OCI-LY7 (cell line): ENCODE results near the gene RFPL2. TPM values are rescaled to one million over a fixed set of nuclear protein-coding genes. Genes with fewer than 3 reads are reported as not detected.
"Not testable (repeated sequence)": the region's sequence is repeated elsewhere in the genome, so short reads cannot be mapped to it uniquely, and the experiment has no call there.

ENCODE experiments used
- BruUV-seq: library from RNA; stranded (reverse); fragments of 400-500 nt; replicated peaks from 2 replicates; lab custom pipeline; 2021; lab: Mats Ljungman, UMichigan
- CTCF ChIA-PET: fragments of 300-600 bp; sonication (Branson Sonifier 250); formaldehyde crosslinking; loops from one replicate; lab custom pipeline; 2022; ENCODE audit warnings: antibody characterized with exemption; ENCODE audit not compliant: unreplicated experiment; lab: Charles Lee
- POLR2A ChIA-PET: fragments of 300-600 bp; sonication (Branson Sonifier 250); formaldehyde crosslinking; loops from one replicate; lab custom pipeline; 2022; ENCODE audit warnings: antibody characterized with exemption; lab: Charles Lee
- DNase-seq: peaks from one replicate; pipeline ENCODE4 v3.0.0-alpha.2; 2015; ENCODE audit warnings: low spot score
- H2AFZ ChIP-seq: fragments of 200-600 bp; sonication (generic), shearing (Covaris generic); 2 replicates; pipeline ENCODE4 v1.6.1; 2014; ENCODE audit warnings: mild to moderate bottlenecking, antibody characterized with exemption, low read length, moderate library complexity
- H3K27ac ChIP-seq: fragments of 200-600 bp; sonication (generic); 2 replicates; pipeline ENCODE4 v1.5.1; 2014; ENCODE audit warnings: mixed run types, low read depth, mild to moderate bottlenecking, moderate library complexity, low read length, inconsistent platforms; ENCODE audit not compliant: poor library complexity, severe bottlenecking
- H3K36me3 ChIP-seq: fragments of 200-600 bp; sonication (generic); 2 replicates; pipeline ENCODE4 v1.6.1; 2014; ENCODE audit warnings: mild to moderate bottlenecking, antibody characterized with exemption, low read length, moderate library complexity, mixed read lengths; ENCODE audit not compliant: insufficient read depth
- H3K4me1 ChIP-seq: fragments of 200-600 bp; sonication (generic); 2 replicates; pipeline ENCODE4 v1.5.1; 2014; ENCODE audit warnings: mild to moderate bottlenecking, low read length; ENCODE audit not compliant: insufficient read depth, poor library complexity, severe bottlenecking
- H3K4me2 ChIP-seq: fragments of 200-600 bp; sonication (generic); 2 replicates; pipeline ENCODE4 v1.6.1; 2014; ENCODE audit warnings: mild to moderate bottlenecking, low read length
- H3K4me3 ChIP-seq: fragments of 200-600 bp; sonication (generic); 2 replicates; pipeline ENCODE4 v1.5.1; 2014; ENCODE audit warnings: mild to moderate bottlenecking, low read depth, low read length; ENCODE audit not compliant: poor library complexity, severe bottlenecking
- H3K79me2 ChIP-seq: fragments of 200-600 bp; sonication (generic); 2 replicates; pipeline ENCODE4 v1.6.1; 2016; ENCODE audit warnings: low read depth, mild to moderate bottlenecking, low read length, moderate library complexity, mixed read lengths; ENCODE audit not compliant: insufficient read depth
- H3K9me2 ChIP-seq: fragments of 200-600 bp; sonication (generic); 2 replicates; pipeline ENCODE4 v1.6.1; 2016; ENCODE audit warnings: mild to moderate bottlenecking, low read length, mixed read lengths; ENCODE audit not compliant: insufficient read depth
- H3K9me3 ChIP-seq: fragments of 200-600 bp; sonication (generic); 2 replicates; pipeline ENCODE4 v1.6.1; 2014; ENCODE audit warnings: mild to moderate bottlenecking, mixed run types, low read length, mixed read lengths
- H4K20me1 ChIP-seq: fragments of 200-600 bp; sonication (generic); 2 replicates; pipeline ENCODE4 v1.6.1; 2014; ENCODE audit warnings: mild to moderate bottlenecking, antibody characterized with exemption, low read length, moderate library complexity, mixed read lengths; ENCODE audit not compliant: insufficient read depth
- EZH2phosphoT487 ChIP-seq: fragments of 200-600 bp; sonication (generic); IDR thresholded peaks from 2 replicates; pipeline ENCODE4 v1.6.1; 2018; ENCODE audit warnings: low read depth, borderline replicate concordance, mild to moderate bottlenecking, mixed run types, antibody characterized with exemption, low read length, moderate library complexity, mixed read lengths
- intact Hi-C: fragments of 100-400 bp; cut with micrococcal nuclease; formaldehyde crosslinking; loops from one replicate; pipeline ENCODE4 v1.10.0; 2022; ENCODE audit not compliant: unreplicated experiment
- total RNA-seq, 2 experiments: library from RNA; depleted of rRNA in 1 of 2; stranded (reverse); fragments of >200 nt in 1 of 2; shearing (Covaris generic) in 1 of 2; gene quantifications; 2 replicates each; pipeline ENCODE4 v1.2.3, GENCODE V29; 2014 to 2022
- TF ChIP-seq, protein P1 (sequence below): fragments of 200-600 bp; sonication (generic); conservative IDR thresholded peaks from 2 replicates; pipeline ENCODE4 v1.5.1; 2014; ENCODE audit warnings: mild to moderate bottlenecking, antibody characterized with exemption, low read length, moderate library complexity, mixed read lengths

Gene RFPL2
- total RNA-seq, 2 experiments from 2014 or later, result not detected

DNA sequence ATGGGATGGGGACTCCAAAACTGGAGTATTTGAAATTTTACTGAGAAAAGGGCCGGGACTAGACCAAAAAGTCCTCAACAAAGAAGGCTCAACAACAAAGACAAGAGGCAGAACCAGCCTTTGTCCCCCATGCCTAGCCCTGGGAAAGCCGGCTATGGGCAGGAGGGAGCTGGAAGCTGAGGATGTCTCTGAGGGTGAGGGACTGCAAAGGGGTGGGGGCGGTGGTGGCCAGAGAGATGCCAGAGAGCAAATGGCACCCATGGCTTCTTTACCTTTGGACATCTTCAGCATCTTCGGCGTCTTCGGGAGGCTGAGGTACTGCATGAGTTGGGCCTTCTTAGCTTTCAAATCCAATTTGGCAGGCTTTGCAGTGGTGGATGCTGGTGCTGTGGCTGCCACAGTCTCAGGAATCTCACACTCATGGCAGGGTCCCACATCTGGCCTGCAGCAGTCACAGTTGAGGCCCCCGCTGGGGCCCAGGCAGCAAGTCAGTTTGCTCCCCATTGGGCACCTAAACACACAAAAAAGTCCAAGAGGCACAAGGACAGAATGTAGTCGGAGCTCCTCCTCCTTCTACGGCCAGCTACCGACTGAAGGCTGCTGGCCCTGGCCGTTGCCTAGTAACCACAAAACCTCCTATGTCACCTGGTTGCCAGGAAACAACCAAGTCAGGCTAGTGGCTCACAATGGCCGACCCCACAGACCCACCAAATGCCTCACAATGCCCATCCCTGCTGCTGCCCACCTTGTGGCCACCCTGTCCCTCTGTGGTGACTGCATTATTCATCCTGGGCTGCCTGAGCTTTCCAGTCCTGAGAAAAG is 46.0 kb downstream of the RFPL2 start, which contains the start of gene C22orf42:
TSS of gene C22orf42 (minus strand) at position 592 of the 822 bp plus-strand sequence. CDS start at position 504, 88 bp downstream.
- POLR2A ChIA-PET, result interaction anchor here (0.6 to 1.1 kb wide), 2 partner anchors 8 to 187 kb away, joined by 3 read pairs; no protein-coding TSS in a partner anchor

DNA sequence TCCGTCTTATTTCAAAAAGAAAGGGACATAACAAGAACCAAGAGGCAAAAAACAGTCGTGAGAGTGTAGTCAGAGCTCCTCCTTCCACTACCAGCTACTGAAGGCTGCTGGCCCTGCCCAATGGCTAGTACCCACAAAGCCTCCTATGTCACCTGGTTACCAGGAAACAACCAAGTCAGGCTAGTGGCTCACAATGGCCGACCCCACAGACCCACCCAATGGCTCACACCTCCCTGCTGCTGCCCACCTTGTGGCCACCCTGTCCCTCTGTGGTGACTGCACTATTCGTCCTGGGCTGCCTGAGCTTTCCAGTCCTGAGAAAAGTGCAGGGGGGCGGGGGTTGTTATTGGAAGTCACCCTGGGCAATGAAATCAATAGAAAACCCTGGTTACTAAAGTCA is 47.2 kb downstream of the RFPL2 start:
- H3K79me2 ChIP-seq, H3K4me2 ChIP-seq, H4K20me1 ChIP-seq, H3K27ac ChIP-seq, CTCF ChIA-PET, intact Hi-C loops, BruUV-seq, H3K4me1 ChIP-seq, H3K4me3 ChIP-seq, H3K9me3 ChIP-seq, H3K36me3 ChIP-seq, H3K9me2 ChIP-seq, H2AFZ ChIP-seq, DNase-seq: not testable (repeated sequence)
- POLR2A ChIA-PET, result interaction anchor here (1.1 kb wide), 1 partner anchor 9 kb away, joined by 3 read pairs; no protein-coding TSS in a partner anchor

More for the DNA sequence above, 46.0 kb downstream of the RFPL2 start, which contains the start of gene C22orf42:
- H3K4me1 ChIP-seq, result no peaks in the 10 kb centered on the region
- BruUV-seq, result no TSS peak
- no peak within 1 kb of the TSS for H3K27ac ChIP-seq
- H3K9me3 ChIP-seq, result no peaks in the 10 kb centered on the region
- no peak for DNase-seq
- intact Hi-C loops, result no loop called here
- H3K36me3 ChIP-seq, result no peaks in the 10 kb centered on the region
- H4K20me1 ChIP-seq, result no peaks in the 10 kb centered on the region
- no peak within 1 kb of the TSS for H3K4me3 ChIP-seq
- H2AFZ ChIP-seq, result no peak within 1 kb of the TSS
- TF ChIP-seq EZH2phosphoT487, result no peak
- TF ChIP-seq, protein P1, sequence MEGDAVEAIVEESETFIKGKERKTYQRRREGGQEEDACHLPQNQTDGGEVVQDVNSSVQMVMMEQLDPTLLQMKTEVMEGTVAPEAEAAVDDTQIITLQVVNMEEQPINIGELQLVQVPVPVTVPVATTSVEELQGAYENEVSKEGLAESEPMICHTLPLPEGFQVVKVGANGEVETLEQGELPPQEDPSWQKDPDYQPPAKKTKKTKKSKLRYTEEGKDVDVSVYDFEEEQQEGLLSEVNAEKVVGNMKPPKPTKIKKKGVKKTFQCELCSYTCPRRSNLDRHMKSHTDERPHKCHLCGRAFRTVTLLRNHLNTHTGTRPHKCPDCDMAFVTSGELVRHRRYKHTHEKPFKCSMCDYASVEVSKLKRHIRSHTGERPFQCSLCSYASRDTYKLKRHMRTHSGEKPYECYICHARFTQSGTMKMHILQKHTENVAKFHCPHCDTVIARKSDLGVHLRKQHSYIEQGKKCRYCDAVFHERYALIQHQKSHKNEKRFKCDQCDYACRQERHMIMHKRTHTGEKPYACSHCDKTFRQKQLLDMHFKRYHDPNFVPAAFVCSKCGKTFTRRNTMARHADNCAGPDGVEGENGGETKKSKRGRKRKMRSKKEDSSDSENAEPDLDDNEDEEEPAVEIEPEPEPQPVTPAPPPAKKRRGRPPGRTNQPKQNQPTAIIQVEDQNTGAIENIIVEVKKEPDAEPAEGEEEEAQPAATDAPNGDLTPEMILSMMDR, result no peak
- no peak within 1 kb of the TSS for H3K4me2 ChIP-seq
- CTCF ChIA-PET, result no interaction called here
- no peaks in the 10 kb centered on the region for H3K79me2 ChIP-seq
- H3K9me2 ChIP-seq, result no peaks in the 10 kb centered on the region

DNA sequence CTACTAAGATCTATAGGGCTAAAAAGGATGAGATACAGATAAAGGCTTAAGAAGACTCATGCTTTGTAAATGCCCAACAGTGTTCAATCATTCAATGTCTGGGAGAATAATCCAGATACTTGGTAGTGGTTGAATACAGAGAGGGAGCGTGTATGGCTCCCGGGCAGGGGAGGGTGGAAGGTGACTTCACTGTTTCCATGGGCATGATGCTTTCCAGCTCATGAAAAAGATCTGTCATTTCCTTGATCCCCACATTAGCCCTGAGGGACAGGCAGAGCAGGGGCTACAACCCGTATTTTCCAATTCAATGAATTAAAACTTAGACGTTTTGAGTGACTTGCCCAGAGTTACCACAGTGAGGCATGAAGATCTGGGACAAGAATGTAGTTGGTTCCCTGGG is 50.1 kb downstream of the RFPL2 start:
- H4K20me1 ChIP-seq, H3K36me3 ChIP-seq, H3K79me2 ChIP-seq, H3K9me2 ChIP-seq, H3K4me2 ChIP-seq, BruUV-seq, H3K4me1 ChIP-seq, H3K27ac ChIP-seq, CTCF ChIA-PET, H3K4me3 ChIP-seq, DNase-seq, POLR2A ChIA-PET, H2AFZ ChIP-seq, H3K9me3 ChIP-seq, intact Hi-C loops: not testable (repeated sequence)

DNA sequence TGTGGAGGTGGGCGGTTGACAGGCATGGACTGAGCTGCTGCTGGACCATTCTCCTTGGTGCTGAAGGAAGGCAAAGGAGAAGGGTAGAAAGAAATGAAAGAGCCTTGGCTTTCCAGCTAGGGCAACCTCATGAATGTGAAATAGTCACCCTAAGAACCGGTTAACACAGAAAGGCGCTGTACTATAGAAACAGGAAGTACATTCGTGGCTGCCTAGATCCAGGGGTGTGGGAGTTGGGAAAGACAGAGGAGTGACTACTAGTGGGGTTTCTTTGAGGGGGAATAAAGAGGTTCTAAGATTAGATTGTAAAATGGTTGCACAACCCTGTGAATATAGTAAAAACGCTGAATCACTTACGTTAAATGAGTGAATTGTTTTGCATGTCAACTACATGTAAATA is 53.2 kb downstream of the RFPL2 start:
- H2AFZ ChIP-seq, H3K4me1 ChIP-seq, H3K27ac ChIP-seq, H4K20me1 ChIP-seq, H3K9me2 ChIP-seq, BruUV-seq, intact Hi-C loops, H3K36me3 ChIP-seq, H3K79me2 ChIP-seq, DNase-seq, H3K4me2 ChIP-seq, H3K9me3 ChIP-seq, POLR2A ChIA-PET, CTCF ChIA-PET, H3K4me3 ChIP-seq: not testable (repeated sequence)

DNA sequence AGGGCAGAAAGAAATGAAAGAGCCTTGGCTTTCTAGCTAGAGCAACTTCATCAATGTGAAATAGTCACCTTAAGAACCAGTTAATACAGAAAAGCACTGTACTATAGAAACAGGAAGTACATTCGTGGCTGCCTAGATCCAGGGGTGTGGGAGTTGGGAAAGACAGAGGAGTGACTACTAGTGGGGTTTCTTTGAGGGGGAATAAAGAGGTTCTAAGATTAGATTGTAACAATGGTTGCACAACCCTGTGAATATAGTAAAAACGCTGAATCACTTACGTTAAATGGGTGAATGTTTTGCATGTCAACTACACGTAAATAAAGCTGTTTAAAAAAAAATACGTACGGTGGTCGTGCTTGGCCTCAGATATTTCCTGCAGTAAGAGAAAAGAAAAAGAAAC is 54.2 kb downstream of the RFPL2 start:
- H3K36me3 ChIP-seq, H2AFZ ChIP-seq, H3K27ac ChIP-seq, intact Hi-C loops, H3K9me3 ChIP-seq, H3K4me3 ChIP-seq, DNase-seq, H3K4me1 ChIP-seq, H3K4me2 ChIP-seq, POLR2A ChIA-PET, CTCF ChIA-PET, H3K79me2 ChIP-seq, H4K20me1 ChIP-seq, H3K9me2 ChIP-seq, BruUV-seq: not testable (repeated sequence)
